ENCODE results near the gene NTM.

The NTM gene

DNA sequence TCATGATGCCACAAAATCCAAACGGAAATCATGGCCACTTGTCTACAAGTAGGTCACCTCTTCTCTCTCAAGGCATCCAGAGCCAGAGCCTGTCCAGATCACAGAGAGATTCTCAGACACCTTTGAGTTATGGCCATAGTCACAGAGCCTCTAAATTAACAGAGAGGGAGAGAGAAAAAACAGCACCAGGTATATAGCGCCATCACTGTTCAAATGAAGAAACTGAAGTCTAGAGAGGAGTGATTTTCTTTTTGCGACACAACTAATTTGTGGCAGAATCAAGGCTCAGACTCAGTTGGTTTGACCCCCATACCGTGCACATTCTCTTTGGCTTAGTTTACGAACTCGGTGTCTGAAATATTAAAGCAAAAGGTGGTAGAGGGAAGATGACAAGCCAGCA lies 512.9 kb downstream of the NTM start:
- Histone ChIP-seq H3K9ac (ENCODE audit: insufficient read length) (no peak overlapping the region), H3K9me3 (ENCODE audit: low read depth, low read length) (no peaks in the 10 kb centered on the region), H3K36me3 (ENCODE audit: insufficient read depth, low read length) (no peaks in the 10 kb centered on the region), H3K27ac (no peak overlapping the region), H3K4me3 (no peak overlapping the region)
- no peak for TF ChIP-seq EZH2 (IDR thresholded peaks at IDR 0.05)
- no peak for TF ChIP-seq FOXP2 (optimal IDR thresholded peaks at IDR 0.05; ENCODE audit: control extremely low read depth, extremely low read length, insufficient read depth)
- no peak for TF ChIP-seq POLR2AphosphoS5 (IDR thresholded peaks at IDR 0.05; ENCODE audit: borderline replicate concordance, low read depth, low read length)
- DNase-seq (ENCODE audit: low read depth, low spot score): no peak

DNA sequence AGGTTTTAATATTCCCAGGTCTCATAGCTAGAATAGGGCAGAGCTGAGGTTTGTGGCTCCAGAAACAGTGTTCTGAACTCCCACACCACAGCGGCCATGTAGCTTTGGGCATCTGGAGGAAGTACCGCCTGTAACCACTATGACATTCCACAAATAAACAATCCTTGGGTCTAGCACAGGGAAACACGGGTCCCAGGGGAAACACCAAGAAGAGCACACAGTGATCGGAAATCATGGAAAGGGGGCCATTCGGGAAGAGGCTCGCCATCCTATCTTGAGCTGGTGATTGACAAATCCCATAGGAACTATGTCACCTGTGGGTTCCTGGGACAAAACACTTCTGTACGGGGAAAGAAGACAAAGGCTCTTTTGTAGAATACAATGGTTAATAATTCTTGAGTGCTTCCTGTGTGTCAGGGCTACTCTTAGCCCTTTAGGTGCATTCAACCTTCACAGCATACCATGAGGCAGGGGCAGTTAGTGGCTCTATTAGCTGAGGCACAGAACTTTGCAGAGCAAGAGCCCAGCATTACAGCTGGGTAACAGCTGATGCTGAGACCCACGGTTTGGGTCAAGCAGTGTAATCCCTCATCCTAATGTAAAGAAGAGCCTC lies 514.2 kb downstream of the NTM start:
- H3K4me3 ChIP-seq: no peak overlapping the region
- no peaks in the 10 kb centered on the region for H3K9me3 ChIP-seq (ENCODE audit: low read depth, low read length)
- no peaks in the 10 kb centered on the region for H3K36me3 ChIP-seq (ENCODE audit: insufficient read depth, low read length)
- no peak overlapping the region for H3K27ac ChIP-seq
- no peak for TF ChIP-seq EZH2 (IDR thresholded peaks at IDR 0.05)
- no peak for TF ChIP-seq POLR2AphosphoS5 (IDR thresholded peaks at IDR 0.05; ENCODE audit: borderline replicate concordance, low read depth, low read length)
- TF ChIP-seq FOXP2 (optimal IDR thresholded peaks at IDR 0.05; ENCODE audit: control extremely low read depth, extremely low read length, insufficient read depth): no peak
- no peak for DNase-seq (ENCODE audit: low read depth, low spot score)
- no peak overlapping the region for H3K9ac ChIP-seq (ENCODE audit: insufficient read length)

DNA sequence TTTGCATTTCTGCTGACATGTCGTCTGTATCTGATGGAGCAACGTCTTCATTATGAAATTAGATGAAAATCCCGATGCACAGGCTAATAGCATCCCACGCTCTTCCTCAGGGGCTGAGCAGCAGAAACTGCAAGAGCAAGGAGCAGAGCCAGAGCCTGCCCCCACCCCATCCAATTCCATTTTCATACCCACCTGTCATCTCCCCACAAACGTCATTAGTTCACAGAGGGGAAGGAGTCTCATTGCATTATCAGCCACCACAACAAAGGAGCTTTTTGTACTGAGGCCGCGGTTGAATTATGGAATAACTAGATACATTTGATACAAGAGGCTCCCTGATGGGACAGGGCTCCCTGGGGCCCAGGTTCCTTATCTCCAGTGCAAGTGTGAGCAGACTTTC lies 515.0 kb downstream of the NTM start:
- H3K9me3 ChIP-seq (ENCODE audit: low read depth, low read length): no peaks in the 10 kb centered on the region
- no peak for TF ChIP-seq FOXP2 (optimal IDR thresholded peaks at IDR 0.05; ENCODE audit: control extremely low read depth, extremely low read length, insufficient read depth)
- no peak for TF ChIP-seq POLR2AphosphoS5 (IDR thresholded peaks at IDR 0.05; ENCODE audit: borderline replicate concordance, low read depth, low read length)
- TF ChIP-seq EZH2 (IDR thresholded peaks at IDR 0.05): no peak

DNA sequence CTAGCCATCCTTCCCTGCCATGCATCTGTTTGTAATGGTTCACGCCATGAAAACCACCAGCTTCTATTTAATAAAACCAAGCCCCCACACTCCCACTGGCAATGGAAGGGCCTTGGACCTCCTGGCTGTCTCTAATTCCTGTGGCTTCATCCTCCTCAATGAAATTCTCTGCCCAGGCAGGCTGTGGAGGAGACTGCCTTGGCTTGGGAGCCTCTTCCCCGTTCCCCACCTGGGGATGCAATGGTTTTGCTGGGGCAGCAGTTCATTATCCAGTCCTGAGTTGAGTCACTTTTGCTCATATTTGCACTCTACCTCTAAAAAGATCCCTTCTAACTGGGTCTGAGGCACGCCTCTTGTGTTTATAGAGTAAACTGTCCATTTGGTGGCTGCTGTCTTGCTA lies 515.8 kb downstream of the NTM start:
- TF ChIP-seq POLR2AphosphoS5 (IDR thresholded peaks at IDR 0.05; ENCODE audit: borderline replicate concordance, low read depth, low read length) (no peak), EZH2 (IDR thresholded peaks at IDR 0.05) (no peak), FOXP2 (optimal IDR thresholded peaks at IDR 0.05; ENCODE audit: control extremely low read depth, extremely low read length, insufficient read depth) (no peak)
- no peak overlapping the region for H3K4me3 ChIP-seq
- no peak overlapping the region for H3K27ac ChIP-seq
- H3K36me3 ChIP-seq (ENCODE audit: insufficient read depth, low read length): no peaks in the 10 kb centered on the region
- no peak for DNase-seq (ENCODE audit: low read depth, low spot score)
- H3K9me3 ChIP-seq (ENCODE audit: low read depth, low read length): no peaks in the 10 kb centered on the region
- H3K9ac ChIP-seq (ENCODE audit: insufficient read length): no peak overlapping the region

More for the DNA sequence above, 515.0 kb downstream of the NTM start:
- no peak for DNase-seq (ENCODE audit: low read depth, low spot score)
- H3K9ac ChIP-seq (ENCODE audit: insufficient read length): no peak overlapping the region
- no peaks in the 10 kb centered on the region for H3K36me3 ChIP-seq (ENCODE audit: insufficient read depth, low read length)
- no peak overlapping the region for H3K27ac ChIP-seq
- H3K4me3 ChIP-seq: no peak overlapping the region

DNA sequence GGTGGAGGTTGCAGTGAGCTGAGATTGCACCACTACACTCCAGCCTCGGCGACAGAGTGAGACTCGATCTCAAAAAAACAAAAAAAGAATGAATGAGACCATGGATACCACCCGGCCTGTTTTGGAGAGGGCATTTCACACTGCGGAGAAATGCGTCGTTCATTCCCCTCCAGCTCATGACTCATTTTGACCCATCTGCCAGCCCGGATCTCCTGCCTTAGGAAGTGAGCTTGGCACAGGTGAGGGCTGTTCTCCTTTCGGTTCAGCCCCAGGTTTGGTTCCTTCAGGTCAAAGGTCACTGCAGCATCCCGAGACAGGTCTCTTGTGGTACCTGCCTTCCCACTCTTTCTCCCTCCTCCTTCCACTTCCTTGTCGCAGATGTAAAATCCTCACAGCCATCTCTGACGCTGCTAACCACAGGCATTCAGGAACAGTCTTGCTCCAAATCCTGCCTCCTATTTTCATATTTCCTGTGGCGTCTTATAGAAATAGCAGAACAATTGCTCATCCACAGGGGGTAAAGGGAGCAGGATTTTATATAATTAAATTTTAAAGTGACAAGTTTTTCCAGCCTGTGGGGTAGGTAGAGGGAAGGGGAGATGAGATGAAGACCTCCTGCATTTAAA lies 517.9 kb downstream of the NTM start:
- peak; percentile 28 for DNase-seq (ENCODE audit: low read depth, low spot score)
- Histone ChIP-seq H3K9me3 (ENCODE audit: low read depth, low read length) (no peaks in the 10 kb centered on the region), H3K36me3 (ENCODE audit: insufficient read depth, low read length) (no peaks in the 10 kb centered on the region), H3K9ac (ENCODE audit: insufficient read length) (no peak overlapping the region), H3K4me3 (no peak overlapping the region), H3K27ac (no peak overlapping the region)
- no peak for TF ChIP-seq POLR2AphosphoS5 (IDR thresholded peaks at IDR 0.05; ENCODE audit: borderline replicate concordance, low read depth, low read length)
- no peak for TF ChIP-seq FOXP2 (optimal IDR thresholded peaks at IDR 0.05; ENCODE audit: control extremely low read depth, extremely low read length, insufficient read depth)
- no peak for TF ChIP-seq EZH2 (IDR thresholded peaks at IDR 0.05)

DNA sequence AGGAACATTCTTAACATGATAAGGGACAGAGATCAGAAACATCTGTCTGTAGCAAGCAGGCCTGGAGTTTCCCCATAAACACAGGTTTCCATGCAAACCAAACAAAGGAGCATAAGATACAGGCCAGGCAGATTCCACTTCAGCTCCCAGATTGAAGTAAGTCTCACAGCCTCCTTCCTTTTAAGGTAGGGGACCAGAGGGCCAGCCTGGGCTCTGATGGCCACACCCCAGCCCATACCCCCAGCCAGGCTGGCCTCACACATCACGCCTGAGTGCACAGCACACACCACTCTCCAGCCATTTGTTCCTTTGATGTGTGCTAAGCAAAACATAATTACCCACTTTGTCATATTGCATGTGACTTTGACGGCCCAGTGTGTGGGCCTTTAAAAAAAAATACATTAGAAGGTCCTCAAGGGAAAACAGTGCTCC lies 518.7 kb downstream of the NTM start:
- DNase-seq (ENCODE audit: low read depth, low spot score): no peak
- H3K9me3 ChIP-seq (ENCODE audit: low read depth, low read length): no peaks in the 10 kb centered on the region
- peak overlapping the region; percentile 31; the same call in 1 of the 2 replicates for H3K27ac ChIP-seq
- H3K4me3 ChIP-seq: peak overlapping the region; percentile 22; the same call in 1 of the 2 replicates
- H3K36me3 ChIP-seq (ENCODE audit: insufficient read depth, low read length): no peaks in the 10 kb centered on the region
- TF ChIP-seq POLR2AphosphoS5 (IDR thresholded peaks at IDR 0.05; ENCODE audit: borderline replicate concordance, low read depth, low read length) (no peak), EZH2 (IDR thresholded peaks at IDR 0.05) (no peak), FOXP2 (optimal IDR thresholded peaks at IDR 0.05; ENCODE audit: control extremely low read depth, extremely low read length, insufficient read depth) (no peak)
- peak overlapping the region; percentile 10 for H3K9ac ChIP-seq (ENCODE audit: insufficient read length)

DNA sequence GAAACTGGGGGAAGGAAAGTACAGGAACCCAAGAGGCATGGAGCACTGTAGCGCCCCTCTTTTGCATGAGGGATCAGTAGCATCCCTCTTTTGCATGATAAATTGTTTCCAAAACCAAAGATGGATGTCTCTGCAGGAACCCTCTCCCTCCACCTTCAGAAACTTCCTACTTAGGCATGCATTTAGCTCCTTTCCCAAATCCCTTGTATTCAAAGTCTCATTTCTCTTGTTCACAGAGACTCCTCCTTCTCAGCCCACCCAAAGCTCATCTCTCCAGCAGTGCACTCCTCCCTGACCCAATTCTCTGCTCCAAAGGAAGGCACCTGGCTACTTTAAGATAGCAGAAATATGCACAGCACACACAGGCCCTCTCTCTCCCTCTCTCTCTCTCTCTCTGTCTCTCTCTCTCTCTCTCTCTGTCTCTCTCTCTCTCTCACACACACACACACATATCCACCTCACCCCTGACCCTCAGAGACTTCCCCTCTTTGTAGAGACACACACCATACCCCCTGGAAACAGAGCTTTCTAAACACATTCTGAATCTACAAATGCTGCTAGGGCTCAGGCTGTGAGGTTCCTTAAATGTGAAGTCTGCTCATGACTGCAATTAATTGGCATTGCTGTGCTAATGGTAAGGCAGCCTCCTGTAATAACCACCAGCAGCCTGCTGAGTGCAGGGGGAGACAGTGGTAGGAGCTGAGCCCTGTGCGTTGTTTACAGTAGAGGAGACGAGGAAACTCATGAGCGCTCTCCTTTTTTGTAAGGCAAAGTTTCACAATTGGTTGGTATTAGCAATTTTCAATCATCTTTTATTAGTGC lies 519.6 kb downstream of the NTM start:
- TF ChIP-seq EZH2 (IDR thresholded peaks at IDR 0.05) (no peak), POLR2AphosphoS5 (IDR thresholded peaks at IDR 0.05; ENCODE audit: borderline replicate concordance, low read depth, low read length) (no peak), FOXP2 (optimal IDR thresholded peaks at IDR 0.05; ENCODE audit: control extremely low read depth, extremely low read length, insufficient read depth) (no peak)
- H3K36me3 ChIP-seq (ENCODE audit: insufficient read depth, low read length): no peaks in the 10 kb centered on the region
- peak overlapping the region; percentile 10 for H3K9ac ChIP-seq (ENCODE audit: insufficient read length)
- DNase-seq (ENCODE audit: low read depth, low spot score): no peak
- no peak overlapping the region for H3K4me3 ChIP-seq
- no peaks in the 10 kb centered on the region for H3K9me3 ChIP-seq (ENCODE audit: low read depth, low read length)
- peak overlapping the region; percentile 31; the same call in 1 of the 2 replicates for H3K27ac ChIP-seq
